OCI-LY7 (cell line): Measurements from ENCODE around the gene ASIC2. TPM values are rescaled to one million over a fixed set of nuclear protein-coding genes. Genes with fewer than 3 reads are reported as not detected.

Source experiments
- BruUV-seq: library from RNA; stranded (reverse); fragments of 400-500 nt; replicated peaks from 2 replicates; lab custom pipeline; 2021; lab: Mats Ljungman, UMichigan
- CTCF ChIA-PET: fragments of 300-600 bp; sonication (Branson Sonifier 250); formaldehyde crosslinking; loops from one replicate; lab custom pipeline; 2022; ENCODE audit warnings: antibody characterized with exemption; ENCODE audit not compliant: unreplicated experiment; lab: Charles Lee
- POLR2A ChIA-PET: fragments of 300-600 bp; sonication (Branson Sonifier 250); formaldehyde crosslinking; loops from one replicate; lab custom pipeline; 2022; ENCODE audit warnings: antibody characterized with exemption; lab: Charles Lee
- DNase-seq: peaks from one replicate; pipeline ENCODE4 v3.0.0-alpha.2; 2015; ENCODE audit warnings: low spot score
- H2AFZ ChIP-seq: fragments of 200-600 bp; sonication (generic), shearing (Covaris generic); 2 replicates; pipeline ENCODE4 v1.6.1; 2014; ENCODE audit warnings: mild to moderate bottlenecking, antibody characterized with exemption, low read length, moderate library complexity
- H3K27ac ChIP-seq: fragments of 200-600 bp; sonication (generic); 2 replicates; pipeline ENCODE4 v1.5.1; 2014; ENCODE audit warnings: mixed run types, low read depth, mild to moderate bottlenecking, moderate library complexity, low read length, inconsistent platforms; ENCODE audit not compliant: poor library complexity, severe bottlenecking
- H3K36me3 ChIP-seq: fragments of 200-600 bp; sonication (generic); 2 replicates; pipeline ENCODE4 v1.6.1; 2014; ENCODE audit warnings: mild to moderate bottlenecking, antibody characterized with exemption, low read length, moderate library complexity, mixed read lengths; ENCODE audit not compliant: insufficient read depth
- H3K4me1 ChIP-seq: fragments of 200-600 bp; sonication (generic); 2 replicates; pipeline ENCODE4 v1.5.1; 2014; ENCODE audit warnings: mild to moderate bottlenecking, low read length; ENCODE audit not compliant: insufficient read depth, poor library complexity, severe bottlenecking
- H3K4me2 ChIP-seq: fragments of 200-600 bp; sonication (generic); 2 replicates; pipeline ENCODE4 v1.6.1; 2014; ENCODE audit warnings: mild to moderate bottlenecking, low read length
- H3K4me3 ChIP-seq: fragments of 200-600 bp; sonication (generic); 2 replicates; pipeline ENCODE4 v1.5.1; 2014; ENCODE audit warnings: mild to moderate bottlenecking, low read depth, low read length; ENCODE audit not compliant: poor library complexity, severe bottlenecking
- H3K79me2 ChIP-seq: fragments of 200-600 bp; sonication (generic); 2 replicates; pipeline ENCODE4 v1.6.1; 2016; ENCODE audit warnings: low read depth, mild to moderate bottlenecking, low read length, moderate library complexity, mixed read lengths; ENCODE audit not compliant: insufficient read depth
- H3K9me2 ChIP-seq: fragments of 200-600 bp; sonication (generic); 2 replicates; pipeline ENCODE4 v1.6.1; 2016; ENCODE audit warnings: mild to moderate bottlenecking, low read length, mixed read lengths; ENCODE audit not compliant: insufficient read depth
- H3K9me3 ChIP-seq: fragments of 200-600 bp; sonication (generic); 2 replicates; pipeline ENCODE4 v1.6.1; 2014; ENCODE audit warnings: mild to moderate bottlenecking, mixed run types, low read length, mixed read lengths
- H4K20me1 ChIP-seq: fragments of 200-600 bp; sonication (generic); 2 replicates; pipeline ENCODE4 v1.6.1; 2014; ENCODE audit warnings: mild to moderate bottlenecking, antibody characterized with exemption, low read length, moderate library complexity, mixed read lengths; ENCODE audit not compliant: insufficient read depth
- EZH2phosphoT487 ChIP-seq: fragments of 200-600 bp; sonication (generic); IDR thresholded peaks from 2 replicates; pipeline ENCODE4 v1.6.1; 2018; ENCODE audit warnings: low read depth, borderline replicate concordance, mild to moderate bottlenecking, mixed run types, antibody characterized with exemption, low read length, moderate library complexity, mixed read lengths
- intact Hi-C: fragments of 100-400 bp; cut with micrococcal nuclease; formaldehyde crosslinking; loops from one replicate; pipeline ENCODE4 v1.10.0; 2022; ENCODE audit not compliant: unreplicated experiment
- total RNA-seq, 2 experiments: library from RNA; depleted of rRNA in 1 of 2; stranded (reverse); fragments of >200 nt in 1 of 2; shearing (Covaris generic) in 1 of 2; gene quantifications; 2 replicates each; pipeline ENCODE4 v1.2.3, GENCODE V29; 2014 to 2022
- TF ChIP-seq, protein P1 (sequence below): fragments of 200-600 bp; sonication (generic); conservative IDR thresholded peaks from 2 replicates; pipeline ENCODE4 v1.5.1; 2014; ENCODE audit warnings: mild to moderate bottlenecking, antibody characterized with exemption, low read length, moderate library complexity, mixed read lengths

Gene ASIC2
- total RNA-seq, 2 experiments from 2014 or later = not detected

DNA sequence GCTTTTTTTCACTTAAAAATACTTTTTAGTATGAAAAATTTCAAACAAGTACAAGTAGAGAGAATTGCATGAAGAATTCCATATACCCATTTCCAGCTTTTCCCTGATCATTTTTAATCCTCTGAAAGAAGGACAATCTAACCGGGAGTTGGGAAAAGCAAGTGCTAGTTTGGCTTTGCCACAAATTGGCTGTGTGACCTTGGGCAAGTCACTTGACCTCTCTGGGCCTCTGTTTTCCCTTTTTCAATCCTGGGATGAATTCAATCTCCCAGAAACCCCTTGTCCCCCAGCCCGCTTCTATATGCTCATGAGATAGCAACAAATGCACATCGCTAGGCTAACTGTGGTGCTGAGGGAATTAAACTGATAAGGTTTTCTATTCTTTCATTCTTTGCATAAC, 49.4 kb downstream of the ASIC2 start:
- H3K4me3 ChIP-seq = no peak overlapping the region
- no peaks in the 10 kb centered on the region for H3K9me2 ChIP-seq
- H2AFZ ChIP-seq = no peak overlapping the region
- no peaks in the 10 kb centered on the region for H3K9me3 ChIP-seq
- no peaks in the 10 kb centered on the region for H4K20me1 ChIP-seq
- BruUV-seq = no TSS peak
- no peak for DNase-seq
- intact Hi-C loops = no loop called here
- no peaks in the 10 kb centered on the region for H3K36me3 ChIP-seq
- POLR2A ChIA-PET = no interaction called here
- no peak overlapping the region for H3K4me2 ChIP-seq
- H3K79me2 ChIP-seq = no peaks in the 10 kb centered on the region
- TF ChIP-seq, protein P1, sequence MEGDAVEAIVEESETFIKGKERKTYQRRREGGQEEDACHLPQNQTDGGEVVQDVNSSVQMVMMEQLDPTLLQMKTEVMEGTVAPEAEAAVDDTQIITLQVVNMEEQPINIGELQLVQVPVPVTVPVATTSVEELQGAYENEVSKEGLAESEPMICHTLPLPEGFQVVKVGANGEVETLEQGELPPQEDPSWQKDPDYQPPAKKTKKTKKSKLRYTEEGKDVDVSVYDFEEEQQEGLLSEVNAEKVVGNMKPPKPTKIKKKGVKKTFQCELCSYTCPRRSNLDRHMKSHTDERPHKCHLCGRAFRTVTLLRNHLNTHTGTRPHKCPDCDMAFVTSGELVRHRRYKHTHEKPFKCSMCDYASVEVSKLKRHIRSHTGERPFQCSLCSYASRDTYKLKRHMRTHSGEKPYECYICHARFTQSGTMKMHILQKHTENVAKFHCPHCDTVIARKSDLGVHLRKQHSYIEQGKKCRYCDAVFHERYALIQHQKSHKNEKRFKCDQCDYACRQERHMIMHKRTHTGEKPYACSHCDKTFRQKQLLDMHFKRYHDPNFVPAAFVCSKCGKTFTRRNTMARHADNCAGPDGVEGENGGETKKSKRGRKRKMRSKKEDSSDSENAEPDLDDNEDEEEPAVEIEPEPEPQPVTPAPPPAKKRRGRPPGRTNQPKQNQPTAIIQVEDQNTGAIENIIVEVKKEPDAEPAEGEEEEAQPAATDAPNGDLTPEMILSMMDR = no peak
- TF ChIP-seq EZH2phosphoT487 = no peak
- H3K4me1 ChIP-seq = no peaks in the 10 kb centered on the region
- CTCF ChIA-PET = no interaction called here
- no peak overlapping the region for H3K27ac ChIP-seq

DNA sequence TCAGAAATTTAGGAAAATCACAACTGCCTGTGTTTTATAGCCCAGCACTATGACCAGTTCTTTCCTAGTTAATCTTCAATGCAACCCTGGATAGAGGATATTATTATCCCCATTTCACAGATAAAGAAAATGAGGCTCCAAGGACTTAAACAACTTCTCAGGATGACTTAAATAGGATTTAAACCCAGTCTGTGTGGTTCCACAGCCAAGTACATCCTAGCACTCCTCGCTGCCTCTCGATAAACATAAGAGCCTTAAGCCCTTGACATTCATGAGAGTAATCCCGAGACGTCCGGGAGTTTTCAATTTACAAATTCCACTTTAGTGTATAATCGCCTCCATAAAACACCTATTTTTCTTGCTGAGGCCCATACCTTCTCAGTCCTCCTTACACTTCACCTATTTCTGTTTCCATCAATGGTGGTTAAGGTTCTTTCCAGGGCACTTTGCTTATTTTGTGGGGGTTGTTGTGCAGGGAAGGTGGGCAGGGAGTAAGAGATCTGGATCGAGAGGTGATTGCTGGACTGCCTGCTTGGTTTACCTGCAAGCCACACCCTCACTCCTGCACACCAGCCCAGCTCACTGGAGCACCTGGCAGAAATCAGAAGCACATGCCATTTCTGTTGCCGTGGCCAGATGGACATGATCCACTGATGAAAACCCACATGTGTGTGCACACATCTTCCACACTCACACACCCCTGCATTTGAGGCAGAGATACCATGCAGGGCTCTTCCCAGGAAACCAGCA, 50.5 kb downstream of the ASIC2 start:
- no peak overlapping the region for H3K27ac ChIP-seq
- TF ChIP-seq, protein P1 = no peak
- TF ChIP-seq EZH2phosphoT487 = no peak
- H2AFZ ChIP-seq = no peak overlapping the region
- H4K20me1 ChIP-seq = no peaks in the 10 kb centered on the region
- H3K9me2 ChIP-seq = no peaks in the 10 kb centered on the region
- no peak overlapping the region for H3K4me3 ChIP-seq
- no peak overlapping the region for H3K4me2 ChIP-seq
- no peak for DNase-seq
- H3K9me3 ChIP-seq = no peaks in the 10 kb centered on the region
- H3K36me3 ChIP-seq = no peaks in the 10 kb centered on the region
- H3K79me2 ChIP-seq = no peaks in the 10 kb centered on the region
- BruUV-seq = no TSS peak
- no peaks in the 10 kb centered on the region for H3K4me1 ChIP-seq
- POLR2A ChIA-PET = no interaction called here
- intact Hi-C loops = no loop called here
- CTCF ChIA-PET = no interaction called here

DNA sequence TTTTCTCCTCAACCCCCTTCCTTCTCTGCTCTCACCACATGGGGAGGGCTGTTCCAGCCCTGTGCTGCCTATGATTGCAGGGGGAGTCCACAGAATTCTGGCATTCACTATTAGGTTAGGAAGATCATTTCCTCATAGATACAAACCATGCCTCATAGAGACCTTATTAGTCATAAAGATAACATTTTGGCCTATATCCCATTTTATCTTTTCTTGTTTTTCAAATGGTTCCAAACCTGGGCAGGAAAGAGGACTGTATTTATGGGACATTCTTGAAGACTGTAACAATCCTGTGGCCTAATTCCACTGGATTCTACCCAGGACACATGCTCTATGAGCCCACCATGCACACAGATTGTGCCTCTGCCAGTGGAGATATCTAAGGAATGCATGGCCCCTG, 51.7 kb downstream of the ASIC2 start:
- BruUV-seq = no TSS peak
- POLR2A ChIA-PET = no interaction called here
- intact Hi-C loops = no loop called here

More for the DNA sequence above, 51.7 kb downstream of the ASIC2 start:
- Histone ChIP-seq H3K4me3 (no peak overlapping the region), H3K79me2 (no peaks in the 10 kb centered on the region), H3K27ac (no peak overlapping the region), H4K20me1 (no peaks in the 10 kb centered on the region), H3K9me3 (no peaks in the 10 kb centered on the region), H3K9me2 (no peaks in the 10 kb centered on the region), H3K36me3 (no peaks in the 10 kb centered on the region), H3K4me1 (no peaks in the 10 kb centered on the region), H2AFZ (no peak overlapping the region), H3K4me2 (no peak overlapping the region)
- CTCF ChIA-PET = no interaction called here
- no peak for DNase-seq
- TF ChIP-seq, protein P1 = no peak
- TF ChIP-seq EZH2phosphoT487 = no peak
